Stimulated activated CD8-positive, alpha-beta memory T cell treated with anti-CD3 and anti-CD28 coated beads, Interleukin-2, amount 100 ng/mL, for 48 hours (primary cell): ENCODE results near the gene IFIT3.
"Not testable (repeated sequence)": the region's sequence is repeated elsewhere in the genome, so short reads cannot be mapped to it uniquely, and the experiment has no call there.

Experiments used
- DNase-seq, 2 donors: peaks; one replicate each; pipeline ENCODE4 v3.0.0-alpha.2; 2020; ENCODE audit warnings: low read depth in 2 of 2

IFIT3 gene

GRCh38 chr10:89335226-89335625, 7.4 kb downstream of the IFIT3 start:
- DNase-seq: no peak

GRCh38 chr10:89336241-89336640, 8.4 kb downstream of the IFIT3 start:
- DNase-seq: no peak

- DNase-seq: no peak
Observed at GRCh38 chr10:89337484-89337883, 9.7 kb downstream of the IFIT3 start.

GRCh38 chr10:89338713-89339112, 10.9 kb downstream of the IFIT3 start:
- no peak for DNase-seq

- no peak for DNase-seq
Observed at GRCh38 chr10:89339875-89340274, 12.1 kb downstream of the IFIT3 start.

GRCh38 chr10:89341649-89342048, 13.9 kb downstream of the IFIT3 start:
- DNase-seq: no peak

GRCh38 chr10:89342206-89342958, 14.6 kb downstream of the IFIT3 start:
- DNase-seq: no peak

- DNase-seq: no peak
Observed at GRCh38 chr10:89343089-89343767, 15.4 kb downstream of the IFIT3 start.

GRCh38 chr10:89344156-89344555, 16.4 kb downstream of the IFIT3 start:
- DNase-seq: no peak

- no peak for DNase-seq
Observed at GRCh38 chr10:89345367-89346000, 17.7 kb downstream of the IFIT3 start.

- DNase-seq: no peak
Observed at GRCh38 chr10:89346405-89347254, 18.8 kb downstream of the IFIT3 start.

GRCh38 chr10:89347701-89348457, 20.1 kb downstream of the IFIT3 start:
- DNase-seq: no peak

GRCh38 chr10:89348481-89348880, 20.7 kb downstream of the IFIT3 start:
- no peak for DNase-seq

GRCh38 chr10:89348975-89349374, 21.2 kb downstream of the IFIT3 start:
- DNase-seq: no peak

GRCh38 chr10:89350631-89351315, 23.0 kb downstream of the IFIT3 start:
- not testable (repeated sequence) for DNase-seq

GRCh38 chr10:89351412-89351779, 23.6 kb downstream of the IFIT3 start:
- no peak for DNase-seq

GRCh38 chr10:89351780-89352597, 24.2 kb downstream of the IFIT3 start:
- no peak for DNase-seq

GRCh38 chr10:89352802-89353201, 25.0 kb downstream of the IFIT3 start:
- no peak for DNase-seq

- DNase-seq: no peak
Observed at GRCh38 chr10:89355394-89355931, 27.7 kb downstream of the IFIT3 start.

- no peak for DNase-seq
Observed at GRCh38 chr10:89357096-89357495, 29.3 kb downstream of the IFIT3 start.
